Measurements from ENCODE around the gene CCDC148.

DNA sequence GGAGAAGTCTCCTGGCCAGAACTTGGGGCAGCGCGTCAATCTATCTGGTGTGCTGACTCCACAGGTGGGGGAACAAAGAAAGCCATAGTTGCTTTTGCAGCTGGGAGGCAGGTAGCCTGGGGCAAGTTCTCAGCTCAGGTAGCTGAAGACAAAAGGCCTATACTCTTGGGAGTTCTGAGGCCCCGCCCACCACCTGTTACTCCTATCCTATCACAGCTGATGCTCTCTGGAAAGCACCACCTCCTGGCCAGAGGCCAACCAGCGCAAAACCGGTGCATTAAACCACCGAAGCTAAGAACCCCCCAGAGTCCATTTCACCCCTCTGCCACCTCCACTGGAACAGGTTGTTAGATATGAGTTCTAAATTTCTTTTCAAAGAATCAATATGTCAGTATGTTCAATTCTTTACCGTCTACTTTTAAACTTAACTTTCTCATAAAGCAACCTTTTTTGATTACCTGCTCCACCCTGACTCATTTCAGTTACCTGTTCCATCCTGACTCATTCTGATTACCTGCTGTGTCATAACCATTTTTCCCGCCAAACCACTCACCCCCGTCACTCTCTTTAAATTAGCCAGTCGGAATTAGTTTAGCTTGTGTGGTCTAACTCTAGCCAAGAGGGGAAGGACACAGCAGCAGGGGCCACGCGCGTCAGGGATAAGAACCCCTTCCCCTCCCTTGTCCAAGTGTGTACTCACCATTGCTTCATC is 311.5 kb downstream of the CCDC148 start:
- no peak for TF ChIP-seq CTCF (IDR thresholded peaks at IDR 0.05; ENCODE audit: extremely low read depth in 1 of 2, insufficient read depth in 1 of 2, low read depth in 1 of 2, low read length in 2 of 2)
- TF ChIP-seq EZH2 (IDR thresholded peaks at IDR 0.05; ENCODE audit: borderline replicate concordance, low read depth, low read length, severe bottlenecking), result no peak
- no peak for TF ChIP-seq GATA2 (IDR thresholded peaks at IDR 0.05; ENCODE audit: insufficient read depth, insufficient read length, low read depth, low read length)
- no peak for TF ChIP-seq POLR2A (IDR thresholded peaks at IDR 0.05; ENCODE audit: low read depth, low read length)
- TF ChIP-seq POLR2AphosphoS5 (IDR thresholded peaks at IDR 0.05; ENCODE audit: insufficient read depth, low read depth, low read length), result no peak
- TF ChIP-seq, protein P1, sequence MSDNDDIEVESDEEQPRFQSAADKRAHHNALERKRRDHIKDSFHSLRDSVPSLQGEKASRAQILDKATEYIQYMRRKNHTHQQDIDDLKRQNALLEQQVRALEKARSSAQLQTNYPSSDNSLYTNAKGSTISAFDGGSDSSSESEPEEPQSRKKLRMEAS (IDR thresholded peaks at IDR 0.05; ENCODE audit: insufficient read depth, insufficient read length), result no peak
- no peak for TF ChIP-seq JUN (IDR thresholded peaks at IDR 0.05; ENCODE audit: borderline replicate concordance, insufficient read depth, insufficient read length, low read depth)
- TF ChIP-seq FOS (IDR thresholded peaks at IDR 0.05; ENCODE audit: borderline replicate concordance, insufficient read depth, low read length), result no peak

Data from endothelial cell of umbilical vein (primary cell).